IMR-90 (cell line): ENCODE data around the gene HYDIN. TPM values are rescaled to one million over a fixed set of nuclear protein-coding genes. Genes with fewer than 3 reads are reported as not detected.

Experiments used
- ATAC-seq: fragments of 200-7000 bp; cut with Tn5 transposase; 2 replicates; pipeline ENCODE4 v1.9.1; 2020; ENCODE audit warnings: low read depth, mild to moderate bottlenecking, moderate library complexity
- BruUV-seq: library from RNA; stranded (reverse); fragments of 400-500 nt; replicated peaks from 2 replicates; lab custom pipeline; 2021; lab: Mats Ljungman, UMichigan
- CTCF ChIA-PET: fragments of 300-600 bp; formaldehyde crosslinking; extraction: SDS; loops from one replicate; lab custom pipeline; 2021; ENCODE audit warnings: antibody characterized with exemption; lab: Yijun Ruan, JAX
- POLR2A ChIA-PET: fragments of 300-600 bp; sonication (Branson Sonifier 250); formaldehyde crosslinking; loops from one replicate; lab custom pipeline; 2022; ENCODE audit warnings: antibody characterized with exemption; ENCODE audit not compliant: unreplicated experiment; lab: Charles Lee
- DNase-seq: peaks from one replicate; pipeline ENCODE4 v3.0.0; 2013
- H2AFZ ChIP-seq: replicated peaks from 2 replicates; pipeline ENCODE3; 2013; ENCODE audit warnings: low read length, mild to moderate bottlenecking; ENCODE audit not compliant: poor library complexity
- H2AK5ac ChIP-seq: 2 replicates; pipeline ENCODE4 v1.6.1; 2013; ENCODE audit warnings: low read depth, low read length, inconsistent platforms
- H2AK9ac ChIP-seq: replicated peaks from 2 replicates; pipeline ENCODE3; 2013; ENCODE audit warnings: mild to moderate bottlenecking, low read depth, low read length, moderate library complexity; ENCODE audit not compliant: poor library complexity
- H2BK120ac ChIP-seq: 2 replicates; pipeline ENCODE4 v1.6.1; 2013; ENCODE audit warnings: low read depth, low read length, inconsistent platforms
- H2BK15ac ChIP-seq: 3 replicates; pipeline ENCODE4 v1.6.1; 2013; ENCODE audit warnings: low read depth, low read length, inconsistent platforms
- H2BK20ac ChIP-seq: 2 replicates; pipeline ENCODE4 v1.6.1; 2013; ENCODE audit warnings: low read depth, mild to moderate bottlenecking, inconsistent platforms, low read length, moderate library complexity
- H2BK5ac ChIP-seq: 2 replicates; pipeline ENCODE4 v1.6.1; 2013; ENCODE audit warnings: mild to moderate bottlenecking, low read depth, low read length, inconsistent platforms; ENCODE audit not compliant: poor library complexity, severe bottlenecking
- H3K14ac ChIP-seq: replicated peaks from 2 replicates; pipeline ENCODE4 v1.6.1; 2013; ENCODE audit warnings: low read depth, low read length, inconsistent platforms
- H3K18ac ChIP-seq: 2 replicates; pipeline ENCODE4 v1.6.1; 2013; ENCODE audit warnings: low read depth, low read length, control low read depth
- H3K23ac ChIP-seq: 2 replicates; pipeline ENCODE4 v1.6.1; 2013; ENCODE audit warnings: low read depth, low read length, inconsistent platforms
- H3K27ac ChIP-seq: 2 replicates; pipeline ENCODE4 v1.5.1; 2013; ENCODE audit warnings: mild to moderate bottlenecking, control low read depth, low read length; ENCODE audit not compliant: insufficient read depth
- H3K27me3 ChIP-seq: 2 replicates; pipeline ENCODE4 v1.6.1; 2013; ENCODE audit warnings: low read length; ENCODE audit not compliant: control insufficient read depth, insufficient read depth
- H3K36me3 ChIP-seq: 2 replicates; pipeline ENCODE4 v1.6.1; 2013; ENCODE audit warnings: low read length, mixed read lengths; ENCODE audit not compliant: control insufficient read depth, insufficient read depth
- H3K4ac ChIP-seq: 2 replicates; pipeline ENCODE4 v1.6.1; 2013; ENCODE audit warnings: low read depth, low read length, inconsistent platforms
- H3K4me1 ChIP-seq: 2 replicates; pipeline ENCODE4 v1.6.1; 2013; ENCODE audit warnings: low read length, mixed read lengths; ENCODE audit not compliant: control insufficient read depth, insufficient read depth
- H3K4me2 ChIP-seq: 2 replicates; pipeline ENCODE4 v1.6.1; 2013; ENCODE audit warnings: low read depth, mild to moderate bottlenecking, control low read depth, low read length, moderate library complexity
- H3K4me3 ChIP-seq: 2 replicates; pipeline ENCODE4 v1.5.1; 2013; ENCODE audit warnings: low read depth, mild to moderate bottlenecking, control low read depth, low read length, moderate library complexity; ENCODE audit not compliant: insufficient read depth
- H3K56ac ChIP-seq: 2 replicates; pipeline ENCODE4 v1.6.1; 2013; ENCODE audit warnings: low read length, inconsistent platforms; ENCODE audit not compliant: insufficient read depth; ENCODE audit errors: extremely low read depth
- H3K79me1 ChIP-seq, 2 experiments: 2 replicates each; pipeline ENCODE4 v1.6.1; 2013; ENCODE audit warnings: low read length in 2 of 2, inconsistent platforms in 1 of 2, low read depth in 1 of 2
- H3K9ac ChIP-seq: 2 replicates; pipeline ENCODE4 v1.6.1; 2013; ENCODE audit warnings: low read depth, low read length, control low read depth
- H3K9me1 ChIP-seq: 2 replicates; pipeline ENCODE4 v1.6.1; 2013; ENCODE audit warnings: low read length, inconsistent platforms; ENCODE audit not compliant: insufficient read depth
- H3K9me3 ChIP-seq: 2 replicates; pipeline ENCODE4 v1.6.1; 2013; ENCODE audit warnings: low read length; ENCODE audit not compliant: control insufficient read depth, insufficient read depth
- H4K20me1 ChIP-seq: 2 replicates; pipeline ENCODE4 v1.6.1; 2013; ENCODE audit warnings: low read length, inconsistent platforms; ENCODE audit not compliant: insufficient read depth
- H4K5ac ChIP-seq: 2 replicates; pipeline ENCODE4 v1.6.1; 2013; ENCODE audit warnings: mild to moderate bottlenecking, low read depth, low read length, control low read depth
- H4K8ac ChIP-seq, 2 experiments: 2 replicates each; pipeline ENCODE4 v1.6.1; 2013; ENCODE audit warnings: low read depth in 2 of 2, low read length in 2 of 2, control low read depth in 1 of 2, inconsistent platforms in 1 of 2
- H4K91ac ChIP-seq: 2 replicates; pipeline ENCODE4 v1.6.1; 2013; ENCODE audit warnings: low read depth, low read length, inconsistent platforms; ENCODE audit not compliant: insufficient read depth
- CEBPB ChIP-seq: IDR thresholded peaks from 2 replicates; pipeline ENCODE4 v1.6.1; 2012; ENCODE audit warnings: low read depth, low read length, improper control_type of control experiment
- CHD1 ChIP-seq: IDR thresholded peaks from 2 replicates; pipeline ENCODE4 v1.6.1; 2012; ENCODE audit warnings: low read depth, low read length, improper control_type of control experiment
- NFE2L2 ChIP-seq: fragments of 150-350 bp; IDR thresholded peaks from 2 replicates; pipeline ENCODE4 v1.6.1; 2016; ENCODE audit warnings: low read depth, mild to moderate bottlenecking, low read length
- WGBS, 2 experiments: methylation state at CpG; one replicate each; pipeline versions ENCODE4 v1.1.5 to v1.1.7; 2013; ENCODE audit warnings: missing lambda C conversion rate in 2 of 2; ENCODE audit not compliant: insufficient read length in 1 of 2; ENCODE audit errors: extremely low coverage in 2 of 2; 5-methylcytosine and 5-hydroxymethylcytosine counted together
- dilution Hi-C: fragments of 300-500 bp; cut with HindIII; formaldehyde crosslinking; loops from one replicate; pipeline ENCODE4 v1.14.3; 2018; ENCODE audit warnings: low sequenced_read_pairs; ENCODE audit not compliant: unreplicated experiment
- in situ Hi-C: fragments of 300-500 bp; cut with MboI; formaldehyde crosslinking; loops from 3 replicates; pipeline ENCODE4 v1.14.3; 2019; ENCODE audit warnings: low sequenced_read_pairs, inconsistent platforms, mixed read lengths
- intact Hi-C: fragments of 100-400 bp; cut with micrococcal nuclease; formaldehyde crosslinking; loops from 2 replicates; pipeline ENCODE4 v1.10.0; 2022
- polyA plus RNA-seq, 3 experiments: library from polyadenylated mRNA; depleted of rRNA; stranded (reverse); fragments of >200 nt; gene quantifications; 2 replicates each; pipeline ENCODE4 v1.2.3, GENCODE V29; 2012; ENCODE audit warnings: low replicate concordance in 1 of 3
- total RNA-seq: library from RNA; depleted of rRNA; stranded (reverse); fragments of >200 nt; gene quantifications from 2 replicates; pipeline ENCODE4 v1.2.3, GENCODE V29; 2012
- TF ChIP-seq, protein P1 (sequence below): fragments of 150-350 bp; IDR thresholded peaks from 2 replicates; pipeline ENCODE4 v1.6.1; 2017; ENCODE audit warnings: mild to moderate bottlenecking, antibody characterized with exemption, low read length, low read depth

The HYDIN gene
- total and polyA plus RNA-seq, 2 of the 4 experiments (the other 2 are of a cell fraction), result 0.18 to 0.27 TPM

DNA sequence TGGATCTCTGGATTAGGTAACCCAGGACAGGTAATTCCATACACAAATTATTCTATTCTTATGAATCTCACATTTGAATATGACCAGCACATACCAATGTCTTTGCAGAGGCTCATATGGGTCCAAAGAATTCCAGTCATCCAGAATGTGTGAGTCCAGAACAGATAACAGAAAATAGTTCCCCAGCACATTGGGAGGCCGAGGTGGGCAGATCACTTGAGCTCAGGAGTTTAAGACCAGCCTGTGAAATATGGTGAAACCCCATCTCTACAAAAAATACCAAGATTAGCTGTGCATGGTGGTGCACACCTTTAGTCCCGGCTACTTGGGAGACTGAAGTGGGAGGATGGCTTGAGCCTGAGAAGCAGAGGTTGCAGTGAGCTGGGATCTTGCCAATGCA, 26.9 kb downstream of the HYDIN start:
- no CpG with 5 or more reads among the region's 2 CpGs for WGBS, 2 experiments
- H3K36me3 ChIP-seq, result no peaks in the 10 kb centered on the region
- H3K23ac ChIP-seq, result no peak overlapping the region
- no peak overlapping the region for H2BK5ac ChIP-seq
- no peak overlapping the region for H3K27ac ChIP-seq
- H2AK9ac ChIP-seq, result no peak overlapping the region
- TF ChIP-seq NFE2L2, result no peak
- TF ChIP-seq, protein P1, sequence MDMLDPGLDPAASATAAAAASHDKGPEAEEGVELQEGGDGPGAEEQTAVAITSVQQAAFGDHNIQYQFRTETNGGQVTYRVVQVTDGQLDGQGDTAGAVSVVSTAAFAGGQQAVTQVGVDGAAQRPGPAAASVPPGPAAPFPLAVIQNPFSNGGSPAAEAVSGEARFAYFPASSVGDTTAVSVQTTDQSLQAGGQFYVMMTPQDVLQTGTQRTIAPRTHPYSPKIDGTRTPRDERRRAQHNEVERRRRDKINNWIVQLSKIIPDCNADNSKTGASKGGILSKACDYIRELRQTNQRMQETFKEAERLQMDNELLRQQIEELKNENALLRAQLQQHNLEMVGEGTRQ, result no peak
- TF ChIP-seq CEBPB, result no peak
- no peak for TF ChIP-seq CHD1
- BruUV-seq, result no TSS peak
- H3K4ac ChIP-seq, result no peak overlapping the region
- dilution Hi-C loops, result no loop called here
- no peak overlapping the region for H3K14ac ChIP-seq
- H4K91ac ChIP-seq, result no peak overlapping the region
- H3K9me3 ChIP-seq, result no peaks in the 10 kb centered on the region
- no peak overlapping the region for H3K4me3 ChIP-seq
- H2BK15ac ChIP-seq, result no peak overlapping the region
- H3K4me1 ChIP-seq, result no peaks in the 10 kb centered on the region
- no peak overlapping the region for H4K5ac ChIP-seq
- DNase-seq (no peak), ATAC-seq (no peak)
- H2BK20ac ChIP-seq, result no peak overlapping the region
- H3K56ac ChIP-seq, result no peak overlapping the region
- H2AK5ac ChIP-seq, result no peak overlapping the region
- no peaks in the 10 kb centered on the region for H4K20me1 ChIP-seq
- ChIA-PET POLR2A (no interaction called here), CTCF (no interaction called here)
- in situ Hi-C loops, result no loop called here
- no peak overlapping the region for H2AFZ ChIP-seq
- no peaks in the 10 kb centered on the region for H3K79me1 ChIP-seq
- no peaks in the 10 kb centered on the region for H3K27me3 ChIP-seq
- intact Hi-C loops, result no loop called here
- H3K9ac ChIP-seq, result no peak overlapping the region
- H4K8ac ChIP-seq, result no peak overlapping the region
- H2BK120ac ChIP-seq, result no peak overlapping the region
- no peaks in the 10 kb centered on the region for H3K9me1 ChIP-seq
- no peak overlapping the region for H3K4me2 ChIP-seq
- no peak overlapping the region for H3K18ac ChIP-seq
